Lung (tissue), 12 donors: ENCODE measurements around the gene GNAO1. TPM values are rescaled to one million over a fixed set of nuclear protein-coding genes. Genes with fewer than 3 reads are reported as not detected.

Experiments used
- ATAC-seq: fragments of 200-7000 bp; cut with Tn5 transposase; one replicate; pipeline ENCODE4 v1.9.1; 2020; ENCODE audit warnings: moderate number of reproducible peaks; ENCODE audit not compliant: insufficient read depth, low FRiP score
- DNase-seq, 3 donors: peaks; one replicate each; pipeline ENCODE4 v3.0.0-alpha.2; 2013 to 2017
- H3K27ac ChIP-seq, 2 donors: one replicate each; pipeline ENCODE4 v1.5.1; 2013; ENCODE audit warnings: mild to moderate bottlenecking in 2 of 2, moderate library complexity in 2 of 2, control low read depth in 1 of 2, inconsistent platforms in 1 of 2, low read depth in 1 of 2, low read length in 1 of 2
- H3K27me3 ChIP-seq, 3 donors: one replicate each; pipeline ENCODE4 v1.5.1; 2013; ENCODE audit warnings: low read length in 2 of 3; ENCODE audit not compliant: control insufficient read depth in 3 of 3, insufficient read depth in 3 of 3
- H3K36me3 ChIP-seq, 4 donors: one replicate each; pipeline ENCODE4 v1.5.1; 2013; ENCODE audit warnings: low read length in 4 of 4, mild to moderate bottlenecking in 1 of 4, moderate library complexity in 1 of 4; ENCODE audit not compliant: control insufficient read depth in 4 of 4, insufficient read depth in 4 of 4
- H3K4me1 ChIP-seq, 5 donors: one replicate each; pipeline ENCODE4 v1.5.1; 2013; ENCODE audit warnings: low read length in 5 of 5, mild to moderate bottlenecking in 2 of 5, moderate library complexity in 1 of 5; ENCODE audit not compliant: control insufficient read depth in 5 of 5, insufficient read depth in 5 of 5
- H3K4me3 ChIP-seq: one replicate; pipeline ENCODE4 v1.5.1; 2013; ENCODE audit warnings: mild to moderate bottlenecking, control low read depth, moderate library complexity
- H3K9ac ChIP-seq, 2 donors: one replicate each; pipeline ENCODE4 v1.5.1; 2013; ENCODE audit warnings: low read length in 2 of 2, control low read depth in 1 of 2; ENCODE audit not compliant: insufficient read depth in 1 of 2
- H3K9me3 ChIP-seq, 4 donors: one replicate each; pipeline ENCODE4 v1.5.1; 2013; ENCODE audit warnings: low read length in 3 of 4, mild to moderate bottlenecking in 1 of 4, moderate library complexity in 1 of 4; ENCODE audit not compliant: control insufficient read depth in 4 of 4, insufficient read depth in 3 of 4
- CTCF ChIP-seq: IDR thresholded peaks from 2 replicates; pipeline ENCODE4 v1.5.1; 2012; ENCODE audit warnings: mild to moderate bottlenecking; ENCODE audit errors: control extremely low read depth, extremely low read depth
- WGBS, 2 donors: extraction: QIAGEN DNeasy Blood & Tissue Kit; methylation state at CpG; one replicate each; pipeline ENCODE4 v1.1.7; 2013; 5-methylcytosine and 5-hydroxymethylcytosine counted together
- polyA plus RNA-seq, 2 donors: library from polyadenylated mRNA; stranded (reverse); fragments of 200-250 nt; gene quantifications; one replicate each; pipeline ENCODE4 v1.2.1, GENCODE V29; 2013
- total RNA-seq, 2 donors: library from RNA; depleted of rRNA in 1 of 2; stranded (reverse); fragments of >200 nt in 1 of 2; gene quantifications; one replicate each; pipeline ENCODE4 v1.2.1, GENCODE V29; 2014 to 2021
- donor health status: control.
- donor health status: control.
- donor health status: Bipolar disorder and iron deficiency.
- donor health status: healthy.
- donor health status: DM: yes; HTN: yes; CAD: no.

GNAO1 gene
- total and polyA plus RNA-seq, 4 donors = 0.33 to 5.2 (median 0.76) TPM

- 85 to 91% methylated on average over 2 of the region's 2 CpGs for WGBS, 2 donors
- Histone ChIP-seq H3K27me3 (no peaks in the 10 kb centered on the region), H3K4me1 (peaks cover 2 to 32% (median 12%) of the 10 kb centered on the region in 5 donors), H3K4me3 (no peak overlapping the region), H3K27ac (no peak overlapping the region), H3K36me3 (peaks cover 7 to 24% (median 23%) of the 10 kb centered on the region in 4 donors), H3K9ac (no peak overlapping the region), H3K9me3 (no peaks in the 10 kb centered on the region)
- no peak for TF ChIP-seq CTCF
- no peak for ATAC-seq
- peak in 1 of 3 donors; percentile 27 for DNase-seq
Observed at GRCh38 chr16:56370185-56370874, 179.0 kb downstream of the GNAO1 start.

- ATAC-seq (no peak), DNase-seq (peak; percentile 52 to 69 (median 65))
- Histone ChIP-seq H3K27me3 (no peaks in the 10 kb centered on the region), H3K4me3 (no peak overlapping the region), H3K27ac (peak overlapping the region in 1 of 2 donors; percentile 44), H3K4me1 (peaks cover 2 to 32% (median 12%) of the 10 kb centered on the region in 5 donors), H3K9me3 (no peaks in the 10 kb centered on the region), H3K9ac (no peak overlapping the region), H3K36me3 (peaks cover 7 to 22% (median 21%) of the 10 kb centered on the region in 4 donors)
- no peak for TF ChIP-seq CTCF
- 56 to 69% methylated on average over 6 of the region's 6 CpGs for WGBS, 2 donors
Observed at GRCh38 chr16:56370875-56371659, 179.8 kb downstream of the GNAO1 start.

- H3K27me3 ChIP-seq = no peaks in the 10 kb centered on the region
- peaks cover 5 to 21% (median 21%) of the 10 kb centered on the region in 4 donors for H3K36me3 ChIP-seq
- no peak overlapping the region for H3K4me3 ChIP-seq
- H3K9me3 ChIP-seq = no peaks in the 10 kb centered on the region
- WGBS, 2 donors = 91 to 92% methylated on average over 1 of the region's 1 CpG
- no peak overlapping the region for H3K9ac ChIP-seq
- peaks cover 2 to 32% (median 12%) of the 10 kb centered on the region in 5 donors for H3K4me1 ChIP-seq
- ATAC-seq = no peak
- no peak for TF ChIP-seq CTCF
- no peak for DNase-seq
- H3K27ac ChIP-seq = no peak overlapping the region
Observed at GRCh38 chr16:56371660-56371937, 180.3 kb downstream of the GNAO1 start.
